HepG2 (cell line): ENCODE results near the gene PDRG1. TPM values are rescaled to one million over a fixed set of nuclear protein-coding genes. Genes with fewer than 3 reads are reported as not detected.

ENCODE experiments used
- ATAC-seq: fragments of 200-7000 bp; cut with Tn5 transposase; 3 replicates; pipeline ENCODE4 v1.9.1; 2020; ENCODE audit warnings: mild to moderate bottlenecking, moderate library complexity
- BruUV-seq: library from RNA; stranded (reverse); fragments of 400-500 nt; replicated peaks from 2 replicates; lab custom pipeline; 2021; lab: Mats Ljungman, UMichigan
- CTCF ChIA-PET: fragments of 300-600 bp; formaldehyde crosslinking; extraction: SDS; loops from one replicate; lab custom pipeline; 2021; ENCODE audit warnings: low total read pairs, inconsistent platforms, low intra/inter-chr PET ratio; lab: Yijun Ruan, JAX
- POLR2A ChIA-PET: fragments of 350-600 bp; sonication (Branson Sonifier 250); formaldehyde crosslinking; loops from one replicate; lab custom pipeline; 2020; ENCODE audit warnings: antibody characterized with exemption, inconsistent platforms; lab: Yijun Ruan, JAX
- DNase-seq: peaks from one replicate; pipeline ENCODE4 v3.0.0-alpha.2; 2015; ENCODE audit warnings: low spot score
- FAIRE-seq: peaks from 3 replicates; lab custom pipeline; 2011; peaks lifted over from hg19 to GRCh38; lab: Jason Lieb, UNC
- H2AFZ ChIP-seq: one replicate; pipeline ENCODE4 v1.6.1; 2011; ENCODE audit warnings: low read length, inconsistent platforms
- H3K27ac ChIP-seq: fragments of 300-600 bp; 3 replicates; pipeline ENCODE4 v1.8.0; 2011; ENCODE audit warnings: mixed run types, mild to moderate bottlenecking, mixed read lengths, low read length, inconsistent platforms; ENCODE audit not compliant: insufficient read depth; ENCODE audit errors: extremely low read length
- H3K27me3 ChIP-seq, 2 experiments: fragments of 200-600 bp in 1 of 2; 2 replicates in 1 of 2; 3 replicates in 1 of 2; pipeline versions ENCODE4 v1.6.0 to v1.8.0; 2011; ENCODE audit warnings: low read length in 2 of 2, mild to moderate bottlenecking in 2 of 2, moderate library complexity in 2 of 2, inconsistent platforms in 1 of 2; ENCODE audit not compliant: insufficient read depth in 2 of 2, control insufficient read depth in 1 of 2
- H3K36me3 ChIP-seq, 2 experiments: fragments of 200-600 bp in 1 of 2; replicated peaks in 1 of 2; 2 replicates in 1 of 2; 3 replicates in 1 of 2; pipeline versions ENCODE4 v1.5.1 to v1.8.0; 2011; ENCODE audit warnings: low read length in 2 of 2, inconsistent platforms in 1 of 2; ENCODE audit not compliant: insufficient read depth in 2 of 2, control insufficient read depth in 1 of 2
- H3K4me1 ChIP-seq: 2 replicates; pipeline ENCODE4 v1.5.1; 2012; ENCODE audit warnings: low read length, inconsistent platforms; ENCODE audit not compliant: insufficient read depth
- H3K4me2 ChIP-seq: 2 replicates; pipeline ENCODE4 v1.6.0; 2011; ENCODE audit warnings: low read depth, low read length, inconsistent platforms
- H3K4me3 ChIP-seq, 3 experiments: fragments of 200-600 bp in 1 of 3; sonication (generic), shearing (Covaris generic) in 1 of 3; replicated peaks in 1 of 3; 2 replicates each; pipeline ENCODE4 v1.5.1; 2011 to 2016; ENCODE audit warnings: low read length in 3 of 3, inconsistent platforms in 2 of 3, low read depth in 2 of 3, mild to moderate bottlenecking in 2 of 3, control low read depth in 1 of 3, mixed read lengths in 1 of 3; ENCODE audit not compliant: insufficient read depth in 1 of 3
- H3K79me2 ChIP-seq: one replicate; pipeline ENCODE4 v1.6.1; 2011; ENCODE audit warnings: low read length, inconsistent platforms; ENCODE audit not compliant: insufficient read depth
- H3K9ac ChIP-seq: 2 replicates; pipeline ENCODE4 v1.6.0; 2011; ENCODE audit warnings: mild to moderate bottlenecking, low read depth, low read length, inconsistent platforms; ENCODE audit not compliant: insufficient read depth
- H3K9me3 ChIP-seq: 2 replicates; pipeline ENCODE4 v1.5.1; 2012; ENCODE audit warnings: mild to moderate bottlenecking, low read length
- H4K20me1 ChIP-seq: 2 replicates; pipeline ENCODE4 v1.6.0; 2011; ENCODE audit warnings: inconsistent platforms, mild to moderate bottlenecking, low read length, moderate library complexity; ENCODE audit not compliant: insufficient read depth
- PRMT3 ChIP-seq: sonication (generic); formaldehyde crosslinking; IDR thresholded peaks from 2 replicates; pipeline ENCODE4 v1.8.1; 2022; ENCODE audit warnings: low read depth, mild to moderate bottlenecking, moderate library complexity, missing genetic modification reagents, borderline replicate concordance
- TBX2 ChIP-seq: sonication (generic); formaldehyde crosslinking; IDR thresholded peaks from 2 replicates; pipeline ENCODE4 v1.5.0; 2020; ENCODE audit warnings: missing genetic modification reagents, mild to moderate bottlenecking, borderline replicate concordance
- ZBTB38 ChIP-seq: sonication (generic); formaldehyde crosslinking; IDR thresholded peaks from 2 replicates; pipeline ENCODE4 v1.5.1; 2020; ENCODE audit warnings: mild to moderate bottlenecking, missing genetic modification reagents
- ZFP82 ChIP-seq: sonication (generic); formaldehyde crosslinking; IDR thresholded peaks from 2 replicates; pipeline ENCODE4 v1.5.1; 2020; ENCODE audit warnings: mild to moderate bottlenecking, missing genetic modification reagents, borderline replicate concordance
- ZMYM3 ChIP-seq: sonication (generic); formaldehyde crosslinking; IDR thresholded peaks from 2 replicates; pipeline ENCODE4 v1.5.1; 2020; ENCODE audit warnings: mild to moderate bottlenecking, missing genetic modification reagents
- ZNF337 ChIP-seq: sonication (generic); formaldehyde crosslinking; IDR thresholded peaks from 2 replicates; pipeline ENCODE4 v1.5.1; 2020; ENCODE audit warnings: missing genetic modification reagents, low read depth, mild to moderate bottlenecking, borderline replicate concordance
- ZNF7 ChIP-seq: IDR thresholded peaks from 2 replicates; pipeline ENCODE4 v1.6.1; 2016; ENCODE audit warnings: missing biosample characterization, missing genetic modification reagents
- ZSCAN21 ChIP-seq: sonication (generic); formaldehyde crosslinking; IDR thresholded peaks from 2 replicates; pipeline ENCODE4 v1.8.0; 2022; ENCODE audit warnings: mild to moderate bottlenecking, missing genetic modification reagents, moderate library complexity, borderline replicate concordance
- WGBS: methylation state at CpG from one replicate; pipeline ENCODE4 v1.1.6; 2017; ENCODE audit warnings: low lambda C conversion rate; 5-methylcytosine and 5-hydroxymethylcytosine counted together
- in situ Hi-C: cut with HindIII; loops from 2 replicates; pipeline ENCODE4 v1.10.0; 2017; ENCODE audit warnings: low pct_unique_long_range_greater_than_20kb; ENCODE audit not compliant: extremely low pct_ligation_motif_present
- intact Hi-C: fragments of 100-400 bp; cut with micrococcal nuclease; formaldehyde crosslinking; loops from one replicate; pipeline ENCODE4 v1.10.0; 2022; ENCODE audit not compliant: unreplicated experiment
- polyA plus RNA-seq, 8 experiments: library from polyadenylated mRNA; depleted of rRNA in 3 of 8; stranded (reverse) in 7 of 8; unstranded in 1 of 8; fragments of >200 nt; fragmentation: Illumina TruSeq in 4 of 8; extraction: Trizol in 4 of 8; gene quantifications; 2 replicates each; pipeline versions ENCODE4 v1.2.1 to v1.2.3, GENCODE V29; 2011 to 2016; ENCODE audit warnings: low read depth in 4 of 8, missing spikeins in 1 of 8, mixed read lengths in 1 of 8; ENCODE audit not compliant: insufficient read depth in 1 of 8
- total RNA-seq, 5 experiments: library from RNA; depleted of rRNA; stranded (reverse); fragments of >200 nt; fragmentation: Illumina TruSeq; extraction: Trizol; gene quantifications; 2 replicates each; pipeline ENCODE4 v1.2.3, GENCODE V29; 2016; ENCODE audit warnings: low read depth in 1 of 5
- TF ChIP-seq, protein P1 (sequence below): sonication (generic); formaldehyde crosslinking; IDR thresholded peaks from 2 replicates; pipeline ENCODE4 v1.4.0; 2020; ENCODE audit warnings: mild to moderate bottlenecking, missing genetic modification reagents, borderline replicate concordance
- TF ChIP-seq, protein P2 (sequence below): IDR thresholded peaks from 2 replicates; pipeline ENCODE4 v1.6.1; 2016; ENCODE audit warnings: low read depth, borderline replicate concordance
- TF ChIP-seq, protein P3 (sequence below): IDR thresholded peaks from 2 replicates; pipeline ENCODE4 v1.6.1; 2016; ENCODE audit warnings: low read depth, control low read depth

Gene PDRG1
- total and polyA plus RNA-seq, 2 of the 13 experiments (the other 11 are each of a cell fraction or from before 2014, with no cell fraction given): 16.6 to 18.0 TPM

DNA sequence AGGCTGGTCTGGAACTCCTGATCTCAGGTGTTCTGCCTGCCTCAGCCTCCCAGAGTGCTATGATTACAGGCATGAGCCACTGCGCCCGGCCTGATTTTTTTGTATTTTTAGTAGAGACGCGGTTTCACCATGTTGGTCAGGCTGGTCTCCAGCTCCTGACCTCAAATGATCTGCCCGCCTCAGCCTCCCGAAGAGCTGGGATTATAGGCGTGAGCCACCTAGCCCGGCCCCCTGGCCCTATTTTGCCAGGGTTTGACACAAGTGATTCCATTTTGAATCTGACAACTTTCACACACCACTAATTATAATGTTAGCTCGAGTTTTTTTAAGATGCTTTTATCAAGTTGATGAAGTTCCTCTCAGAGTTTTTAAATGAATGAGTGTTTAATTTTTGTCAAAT lies 55.8 kb downstream of the PDRG1 start:
- in situ Hi-C loops: no loop called here
- DNase-seq (no peak), FAIRE-seq (no peak), ATAC-seq (no peak)
- Histone ChIP-seq H3K4me3 (no peak overlapping the region), H3K9me3 (no peaks in the 10 kb centered on the region), H3K9ac (no peak overlapping the region), H3K27me3 (peaks cover 4 to 18% of the 10 kb centered on the region in 2 experiments; a peak in 4 of 5 replicates), H3K4me1 (no peaks in the 10 kb centered on the region), H3K36me3 (no peaks in the 10 kb centered on the region), H4K20me1 (no peaks in the 10 kb centered on the region), H3K79me2 (no peaks in the 10 kb centered on the region), H3K4me2 (no peak overlapping the region), H3K27ac (no peak overlapping the region), H2AFZ (no peak overlapping the region)
- ChIA-PET POLR2A (no interaction called here), CTCF (no interaction called here)
- BruUV-seq: no TSS peak
- WGBS: 72% methylated on average over 9 of the region's 9 CpGs
- TF ChIP-seq, protein P1, sequence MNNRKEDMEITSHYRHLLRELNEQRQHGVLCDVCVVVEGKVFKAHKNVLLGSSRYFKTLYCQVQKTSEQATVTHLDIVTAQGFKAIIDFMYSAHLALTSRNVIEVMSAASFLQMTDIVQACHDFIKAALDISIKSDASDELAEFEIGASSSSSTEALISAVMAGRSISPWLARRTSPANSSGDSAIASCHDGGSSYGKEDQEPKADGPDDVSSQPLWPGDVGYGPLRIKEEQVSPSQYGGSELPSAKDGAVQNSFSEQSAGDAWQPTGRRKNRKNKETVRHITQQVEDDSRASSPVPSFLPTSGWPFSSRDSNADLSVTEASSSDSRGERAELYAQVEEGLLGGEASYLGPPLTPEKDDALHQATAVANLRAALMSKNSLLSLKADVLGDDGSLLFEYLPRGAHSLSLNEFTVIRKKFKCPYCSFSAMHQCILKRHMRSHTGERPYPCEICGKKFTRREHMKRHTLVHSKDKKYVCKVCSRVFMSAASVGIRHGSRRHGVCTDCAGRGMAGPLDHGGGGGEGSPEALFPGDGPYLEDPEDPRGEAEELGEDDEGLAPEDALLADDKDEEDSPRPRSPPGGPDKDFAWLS (CRISPR knock-in tag): no peak
- TF ChIP-seq PRMT3 (CRISPR knock-in tag): no peak
- no peak for TF ChIP-seq ZNF7 (CRISPR knock-in tag)
- TF ChIP-seq ZNF337 (CRISPR knock-in tag): no peak
- TF ChIP-seq ZMYM3: no peak
- TF ChIP-seq, protein P2, sequence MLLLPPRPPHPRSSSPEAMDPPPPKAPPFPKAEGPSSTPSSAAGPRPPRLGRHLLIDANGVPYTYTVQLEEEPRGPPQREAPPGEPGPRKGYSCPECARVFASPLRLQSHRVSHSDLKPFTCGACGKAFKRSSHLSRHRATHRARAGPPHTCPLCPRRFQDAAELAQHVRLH: no peak
- no peak for TF ChIP-seq ZSCAN21 (CRISPR knock-in tag)
- TF ChIP-seq ZFP82: no peak
- TF ChIP-seq, protein P3, sequence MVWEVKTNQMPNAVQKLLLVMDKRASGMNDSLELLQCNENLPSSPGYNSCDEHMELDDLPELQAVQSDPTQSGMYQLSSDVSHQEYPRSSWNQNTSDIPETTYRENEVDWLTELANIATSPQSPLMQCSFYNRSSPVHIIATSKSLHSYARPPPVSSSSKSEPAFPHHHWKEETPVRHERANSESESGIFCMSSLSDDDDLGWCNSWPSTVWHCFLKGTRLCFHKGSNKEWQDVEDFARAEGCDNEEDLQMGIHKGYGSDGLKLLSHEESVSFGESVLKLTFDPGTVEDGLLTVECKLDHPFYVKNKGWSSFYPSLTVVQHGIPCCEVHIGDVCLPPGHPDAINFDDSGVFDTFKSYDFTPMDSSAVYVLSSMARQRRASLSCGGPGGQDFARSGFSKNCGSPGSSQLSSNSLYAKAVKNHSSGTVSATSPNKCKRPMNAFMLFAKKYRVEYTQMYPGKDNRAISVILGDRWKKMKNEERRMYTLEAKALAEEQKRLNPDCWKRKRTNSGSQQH: no peak
- TF ChIP-seq ZBTB38 (CRISPR knock-in tag): no peak
- TF ChIP-seq TBX2: no peak
- intact Hi-C loops: no loop called here
